GM21786 (cell line): Measurements from ENCODE around the gene LHB.

ENCODE experiments used
- ATAC-seq: cut with Tn5 transposase; IDR thresholded peaks from one replicate; pipeline ENCODE4 v1.9.1; 2021; ENCODE audit not compliant: unreplicated experiment

The LHB gene

GRCh38 chr19:49014123-49014869, 2.6 kb downstream of the LHB start:
- ATAC-seq: no peak

DNA sequence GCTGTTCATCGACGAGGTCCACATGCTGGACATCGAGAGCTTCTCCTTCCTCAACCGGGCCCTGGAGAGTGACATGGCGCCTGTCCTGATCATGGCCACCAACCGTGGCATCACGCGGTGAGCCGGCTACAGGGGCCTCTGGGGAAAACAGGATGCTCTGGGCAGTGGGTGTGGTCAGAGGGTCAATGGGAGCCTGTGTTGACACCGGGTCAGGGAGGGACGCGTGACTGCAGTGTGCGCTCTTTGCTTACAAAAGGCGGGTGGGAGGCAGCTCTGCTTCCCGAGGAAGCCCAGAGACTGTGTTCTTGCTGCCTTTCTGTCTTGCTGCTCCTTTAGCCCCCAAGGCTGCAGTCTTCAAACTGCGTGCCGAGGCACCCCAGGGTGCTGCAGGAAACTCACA, 5.7 kb downstream of the LHB start:
- no peak for ATAC-seq

- ATAC-seq: no peak
These were observed 6.4 kb downstream of the LHB start for GRCh38 chr19:49010453-49010852.

- ATAC-seq: no peak
These were observed 7.1 kb downstream of the LHB start for GRCh38 chr19:49009828-49010227.

DNA sequence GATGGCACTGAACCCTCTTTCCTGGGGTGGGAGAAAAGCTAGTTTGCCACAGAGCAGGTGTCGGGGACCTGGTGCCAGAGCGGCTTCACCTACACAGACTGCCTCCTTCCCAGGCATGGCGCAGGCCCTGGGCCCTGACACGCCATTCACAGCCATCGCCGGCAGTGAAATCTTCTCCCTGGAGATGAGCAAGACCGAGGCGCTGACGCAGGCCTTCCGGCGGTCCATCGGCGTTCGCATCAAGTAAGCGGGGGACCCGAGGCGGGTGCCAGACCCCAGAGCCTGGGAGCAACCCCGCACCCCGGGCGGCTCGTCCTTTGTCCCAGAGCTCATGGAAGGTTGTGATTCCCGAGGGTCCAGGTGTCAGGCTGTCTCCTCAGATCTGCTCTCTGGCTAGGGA, 10.0 kb downstream of the LHB start:
- no peak for ATAC-seq

- ATAC-seq: no peak
These were observed 11.8 kb downstream of the LHB start for GRCh38 chr19:49004964-49005614.

GRCh38 chr19:49004133-49004532, 12.8 kb downstream of the LHB start:
- no peak for ATAC-seq

GRCh38 chr19:48999481-49000325, 17.2 kb downstream of the LHB start:
- no peak for ATAC-seq

- ATAC-seq: no peak
These were observed 18.9 kb downstream of the LHB start for GRCh38 chr19:48997972-48998371.

DNA sequence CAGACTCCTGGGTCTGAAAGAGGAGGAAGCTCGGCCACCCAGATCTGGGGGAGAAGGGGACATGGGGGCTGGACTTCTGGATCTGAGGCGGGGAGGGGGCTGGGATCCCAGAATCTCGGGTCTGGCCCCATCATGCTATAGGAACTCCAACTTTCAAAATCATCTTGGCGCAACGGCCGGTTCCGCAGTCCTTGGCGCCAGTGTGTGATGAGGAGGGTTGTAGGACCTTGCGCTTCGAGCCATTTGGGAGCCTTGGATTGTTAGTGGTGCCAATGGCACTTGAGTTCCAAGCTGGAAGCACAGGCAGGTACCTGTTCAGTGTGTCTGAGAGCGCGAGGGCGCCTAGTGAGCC, 22.9 kb downstream of the LHB start:
- ATAC-seq: no peak

DNA sequence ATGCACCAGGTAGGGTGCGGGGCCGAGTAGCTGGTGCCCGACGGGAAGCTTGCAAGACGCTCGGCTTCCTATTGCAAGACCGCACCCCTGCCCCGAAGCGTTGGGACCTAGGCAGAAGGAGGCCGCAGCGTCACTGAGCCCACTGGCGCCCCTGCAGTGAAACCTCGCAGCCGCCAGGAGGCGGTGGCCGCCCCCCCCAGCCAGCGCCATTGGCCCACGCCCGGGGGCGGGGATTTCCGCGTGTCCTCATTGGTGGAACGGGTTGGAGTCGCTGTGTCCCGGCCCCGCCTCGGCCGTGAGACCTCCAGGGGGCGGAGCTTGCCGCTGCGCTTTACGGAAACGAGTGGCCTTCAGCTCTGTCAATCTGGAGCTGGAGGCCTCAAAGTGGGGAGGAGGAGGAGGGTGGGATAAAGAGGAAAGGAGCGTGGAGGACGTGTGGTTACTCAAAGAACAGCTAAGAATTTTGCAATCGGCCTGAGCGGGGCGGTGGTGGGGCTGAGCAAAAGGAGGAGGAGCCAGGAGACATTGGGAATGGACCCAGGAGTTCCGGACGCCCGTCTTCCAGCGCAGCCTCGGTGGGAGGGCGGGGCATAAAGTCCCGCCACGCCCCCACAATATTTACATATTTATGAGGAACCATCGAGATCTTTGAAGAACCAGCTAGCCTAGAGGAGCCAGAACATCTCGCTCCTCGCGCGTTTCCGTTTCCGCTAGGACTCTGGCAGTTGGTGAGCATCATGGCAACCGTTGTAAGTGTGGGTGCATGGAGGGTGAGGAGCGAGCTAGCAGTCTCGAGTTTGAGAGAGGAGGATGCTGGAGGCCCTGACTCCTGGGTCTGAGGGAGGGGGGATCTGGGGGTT, 23.5 kb downstream of the LHB start, which contains the start of the genes GYS1 and RUVBL2:
TSS of gene GYS1 (minus strand) at position 135 of the 860 bp plus-strand sequence. CDS start 197 bp downstream, outside the sequence.
TSS of gene RUVBL2 (plus strand) at position 713 of the 860 bp plus-strand sequence. CDS start at position 738, 25 bp downstream.
- peak; percentile 86 for ATAC-seq

DNA sequence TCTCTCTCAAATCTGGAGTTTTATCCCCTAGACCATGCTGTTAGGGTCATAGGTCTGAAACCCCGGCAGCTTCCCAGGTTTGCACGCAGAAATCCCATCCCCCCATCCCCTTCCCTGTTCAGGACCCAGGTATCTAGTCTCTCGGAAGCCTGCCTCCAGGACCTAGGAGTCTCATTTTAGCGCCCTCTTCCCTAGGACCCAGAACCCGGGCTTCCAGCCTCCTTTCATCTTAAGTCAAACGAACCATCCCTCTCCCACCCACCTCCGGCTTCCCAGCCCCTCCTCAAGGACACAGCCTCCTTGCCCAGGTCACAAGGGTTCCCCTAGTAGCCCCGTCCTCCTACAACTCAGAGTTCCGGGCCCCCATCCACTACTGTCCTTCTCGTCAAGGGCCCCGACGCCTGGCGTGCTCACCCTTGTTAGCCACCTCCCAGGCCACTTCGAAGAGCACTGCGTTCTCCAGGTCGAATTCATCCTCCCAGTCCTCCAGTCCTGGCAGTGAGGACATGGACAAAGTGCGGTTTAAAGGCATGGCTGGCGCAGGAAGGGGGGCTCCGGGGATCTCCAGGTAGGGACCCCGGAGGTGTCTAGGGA, 24.2 kb downstream of the LHB start:
- ATAC-seq: no peak

DNA sequence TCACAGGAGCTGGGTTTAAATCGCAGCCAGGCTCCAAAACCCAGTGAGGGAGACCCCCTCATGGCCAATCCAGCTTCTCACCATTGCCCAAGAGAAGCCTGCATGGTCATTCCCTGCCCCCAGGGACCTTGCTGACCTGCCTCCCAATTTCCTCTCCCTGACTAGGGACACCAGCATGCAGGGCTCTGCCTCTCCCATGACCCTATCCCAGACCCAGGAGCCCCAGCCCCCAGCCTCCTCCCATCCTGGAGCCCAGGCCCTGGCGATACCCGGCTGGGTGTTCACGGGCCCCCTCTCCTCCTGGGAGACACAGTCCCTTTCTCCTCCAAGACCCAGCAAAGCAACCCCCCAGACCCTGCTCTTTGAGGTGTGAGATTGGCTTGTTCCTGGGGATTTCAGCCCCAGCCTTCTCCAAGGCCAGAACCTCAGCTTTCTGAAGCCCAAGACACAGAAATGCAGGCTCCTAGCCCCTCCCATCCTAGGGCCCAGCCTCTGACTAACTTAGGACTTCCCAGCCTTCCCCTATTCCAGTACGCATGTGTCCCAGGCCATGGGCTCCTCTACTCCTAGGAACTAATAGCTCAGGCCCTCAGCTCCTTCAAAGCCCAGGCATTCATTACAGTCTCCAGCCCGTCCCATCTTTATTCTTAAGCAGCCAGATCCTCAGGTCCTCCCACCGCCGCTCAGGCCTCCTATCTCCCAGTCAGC, 24.9 kb downstream of the LHB start:
- ATAC-seq: no peak

- ATAC-seq: no peak
These were observed 25.8 kb downstream of the LHB start for GRCh38 chr19:48991011-48991609.

GRCh38 chr19:48990400-48990799, 26.5 kb downstream of the LHB start:
- ATAC-seq: no peak

GRCh38 chr19:48989701-48990291, 27.1 kb downstream of the LHB start:
- no peak for ATAC-seq

GRCh38 chr19:48988860-48989259, 28.0 kb downstream of the LHB start:
- no peak for ATAC-seq

DNA sequence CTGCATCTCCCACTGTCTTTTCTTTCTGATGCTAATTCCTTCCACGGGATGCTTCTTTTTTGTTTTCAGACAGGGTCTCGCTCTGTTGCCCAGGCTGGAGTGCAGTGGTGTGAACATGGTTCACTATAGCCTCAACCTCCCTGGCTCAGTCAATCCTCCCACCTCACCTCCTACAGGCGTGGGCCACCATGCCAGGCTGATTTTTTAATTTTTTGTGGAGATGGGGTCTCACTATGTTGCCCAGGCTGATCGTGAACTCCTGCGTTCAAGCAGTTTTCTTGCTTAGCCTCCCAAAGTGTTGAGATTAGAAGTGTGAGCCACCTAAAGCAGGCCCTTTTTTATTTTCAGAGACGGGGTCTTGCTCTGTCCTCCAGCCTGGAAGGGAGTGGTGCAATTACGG, 28.6 kb downstream of the LHB start:
- no peak for ATAC-seq

DNA sequence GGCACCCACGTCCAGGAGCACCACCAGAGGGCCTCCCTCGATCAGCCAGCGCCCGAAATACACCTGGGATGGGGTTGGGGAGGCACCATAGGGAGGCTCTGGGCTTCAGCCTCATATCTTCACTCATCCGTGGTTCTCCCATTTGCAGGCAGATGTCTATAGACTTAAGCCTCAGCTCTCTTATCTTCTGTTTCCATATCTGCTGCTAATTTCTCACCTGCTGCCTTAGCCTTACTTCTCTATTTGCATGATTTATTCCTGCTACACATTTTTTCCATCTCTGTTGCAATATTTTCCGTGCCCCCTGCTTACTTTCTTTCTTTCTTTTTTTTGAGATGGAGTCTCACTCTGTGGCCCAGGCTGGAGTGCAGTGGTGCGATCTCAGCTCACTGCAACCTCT, 29.6 kb downstream of the LHB start:
- no peak for ATAC-seq
